Stimulated activated memory B cell treated with anti-CD40 and anti-IgM and Interleukin-4, amounts not matched to agents 10 μg/mL and 1 μg/mL and 100 μg/mL, for 72 hours (primary cell): ENCODE measurements around the gene RSPRY1.
"Not testable (repeated sequence)": the region's sequence is repeated elsewhere in the genome, so short reads cannot be mapped to it uniquely, and the experiment has no call there.

Experiments
- ATAC-seq: fragments of 150-1000 bp; cut with Tn5 transposase; 2 replicates; pipeline ENCODE4 v1.10.0; 2021
- H3K27ac Mint-ChIP-seq: one replicate; pipeline ENCODE4 v1.8.0; 2022; ENCODE audit warnings: mild to moderate bottlenecking, mixed read lengths
- H3K27me3 Mint-ChIP-seq: one replicate; pipeline ENCODE4 v1.8.0; 2022; ENCODE audit warnings: mixed read lengths
- H3K36me3 Mint-ChIP-seq: one replicate; pipeline ENCODE4 v1.8.0; 2022; ENCODE audit warnings: mixed read lengths
- H3K4me1 Mint-ChIP-seq: one replicate; pipeline ENCODE4 v1.8.0; 2022; ENCODE audit warnings: mixed read lengths
- H3K4me3 Mint-ChIP-seq: one replicate; pipeline ENCODE4 v1.8.0; 2022; ENCODE audit warnings: mild to moderate bottlenecking, moderate library complexity, mixed read lengths
- H3K9me3 Mint-ChIP-seq: one replicate; pipeline ENCODE4 v1.8.0; 2022; ENCODE audit warnings: mixed read lengths

Gene RSPRY1

DNA sequence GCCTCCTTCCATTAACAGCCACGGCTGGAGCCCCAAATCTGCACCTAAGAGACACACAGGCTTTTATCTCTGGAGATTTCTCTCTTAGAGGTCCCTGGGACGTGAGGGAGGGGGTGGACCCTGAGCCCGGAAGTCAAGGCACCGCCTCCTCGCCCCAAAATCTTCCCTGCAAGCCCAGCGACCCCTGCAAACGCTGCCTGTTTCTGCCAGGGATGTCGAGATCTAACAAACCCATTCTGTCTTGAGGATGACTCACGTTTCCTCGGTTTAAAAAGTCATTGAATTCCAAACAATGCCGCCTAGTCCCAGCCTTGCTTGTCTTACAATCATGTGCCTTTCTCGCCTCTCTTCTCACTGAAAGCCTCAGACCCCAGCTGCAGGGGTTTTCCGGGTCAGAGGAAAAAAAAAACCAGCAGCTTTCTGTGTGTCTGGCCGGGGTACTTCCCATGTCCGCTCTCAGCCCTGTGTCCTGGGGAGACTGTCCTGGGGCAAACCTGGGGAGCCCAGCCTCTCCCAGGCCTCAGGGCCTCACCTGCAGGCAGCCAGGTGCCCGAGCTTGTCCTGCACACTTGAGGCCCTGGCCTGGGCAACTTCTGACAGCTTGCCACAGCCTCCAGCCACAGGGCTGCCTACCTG, 74.3 kb downstream of the RSPRY1 start:
- ATAC-seq = peak; percentile 60
- Mint-ChIP-seq H3K4me1 (peaks cover 12% of the 10 kb centered on the region), H3K4me3 (peak overlapping the region; percentile 62), H3K27me3 (no peaks in the 10 kb centered on the region), H3K9me3 (no peaks in the 10 kb centered on the region), H3K36me3 (peaks cover 5% of the 10 kb centered on the region), H3K27ac (peak overlapping the region; percentile 92)

DNA sequence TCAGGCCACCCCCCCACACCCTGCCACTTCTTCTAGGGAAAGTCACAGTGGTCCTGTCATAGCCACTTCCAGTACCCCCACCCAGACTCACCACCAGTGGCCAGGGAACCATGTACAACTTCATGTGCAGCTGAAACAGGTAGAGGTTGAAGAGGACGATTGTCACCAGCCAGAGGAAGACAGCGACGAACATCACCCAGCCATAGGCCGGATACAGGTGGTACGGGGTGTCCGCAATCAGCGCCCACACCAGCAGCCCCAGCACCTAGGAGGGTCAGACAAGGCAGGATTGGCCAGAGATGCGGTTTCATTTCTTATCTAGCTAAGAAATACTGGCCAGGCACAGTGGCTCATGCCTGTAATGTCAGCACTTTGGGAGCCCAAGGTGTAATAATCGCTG, 75.7 kb downstream of the RSPRY1 start:
- Mint-ChIP-seq H3K9me3 (no peaks in the 10 kb centered on the region), H3K36me3 (no peaks in the 10 kb centered on the region), H3K27me3 (no peaks in the 10 kb centered on the region), H3K4me1 (peaks cover 12% of the 10 kb centered on the region), H3K27ac (no peak overlapping the region), H3K4me3 (no peak overlapping the region)
- ATAC-seq = no peak

DNA sequence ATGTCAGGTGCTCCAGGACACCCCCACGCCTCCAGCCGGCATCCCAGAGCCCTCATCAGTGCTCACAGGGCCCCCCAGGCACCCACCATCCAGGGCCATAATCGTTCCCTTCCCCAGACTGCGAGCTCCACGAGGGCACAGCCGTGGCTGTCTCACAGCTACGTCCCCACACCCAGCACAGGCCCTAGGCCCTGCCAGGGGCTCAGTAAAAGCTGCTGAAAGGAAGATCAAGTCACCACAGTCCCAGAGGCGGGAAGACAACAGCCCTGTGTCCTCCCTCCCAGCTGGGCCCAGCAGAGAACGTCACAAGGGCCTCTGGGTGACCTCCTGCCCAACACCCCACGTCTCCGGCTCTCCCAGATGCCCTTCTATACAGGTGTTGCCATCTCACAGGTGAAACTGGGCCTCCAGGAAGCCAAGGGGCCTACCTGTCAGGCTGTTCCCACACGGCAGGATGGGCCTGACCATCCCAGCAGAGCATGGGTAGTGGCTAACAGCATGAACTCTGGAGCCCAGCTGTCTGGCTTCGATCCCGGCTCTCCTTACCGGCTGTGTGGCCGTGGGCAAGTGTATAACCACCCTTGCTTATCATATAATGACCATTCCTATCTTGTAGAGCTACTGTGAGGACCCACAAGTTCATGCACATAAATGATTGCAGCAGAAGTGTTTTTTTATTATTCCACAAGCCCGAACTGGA, 76.9 kb downstream of the RSPRY1 start:
- Mint-ChIP-seq H3K9me3 (no peaks in the 10 kb centered on the region), H3K36me3 (no peaks in the 10 kb centered on the region), H3K4me1 (peaks cover 12% of the 10 kb centered on the region), H3K4me3 (no peak overlapping the region), H3K27ac (peak overlapping the region; percentile 7), H3K27me3 (no peaks in the 10 kb centered on the region)
- no peak for ATAC-seq

DNA sequence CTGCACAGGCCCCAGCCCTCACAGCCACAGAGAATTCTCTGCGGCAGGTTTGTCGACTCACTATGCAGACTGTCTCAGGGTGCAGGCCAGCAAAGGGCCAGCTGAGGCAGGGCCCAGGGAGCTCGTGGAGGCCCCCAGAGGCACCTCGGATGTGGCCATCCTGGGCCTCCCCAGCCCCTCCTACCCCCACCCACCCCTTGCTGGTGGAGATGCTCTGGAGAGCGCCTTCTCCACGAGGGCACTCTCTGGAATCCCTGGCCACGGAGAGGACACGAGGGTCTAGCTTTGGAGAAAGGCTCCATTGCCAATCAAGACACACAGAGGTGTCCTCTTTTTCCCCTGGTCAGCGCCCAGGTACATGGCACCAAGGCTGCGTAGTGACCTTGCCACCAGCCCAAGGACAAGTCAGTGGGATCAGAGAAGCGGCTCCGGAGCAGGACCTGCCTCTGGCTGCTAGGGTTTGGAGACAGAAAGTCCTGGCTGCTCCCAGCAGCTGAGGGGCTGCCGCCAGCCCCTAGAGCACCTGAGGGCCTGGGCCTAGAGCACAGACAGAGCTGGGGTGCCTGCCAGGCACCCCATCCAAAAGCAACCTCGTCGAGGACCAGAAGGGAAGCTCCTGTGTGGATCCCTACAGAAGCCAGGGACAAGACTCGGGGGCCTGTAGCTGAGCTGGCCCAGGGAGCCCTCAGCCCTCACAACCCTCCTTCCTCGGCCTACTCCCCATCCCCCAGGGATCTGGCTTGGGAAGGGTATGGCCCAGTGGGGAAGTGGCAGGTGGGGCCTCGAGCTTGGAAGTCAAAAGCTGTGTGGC, 77.6 kb downstream of the RSPRY1 start:
- H3K27me3 Mint-ChIP-seq = no peaks in the 10 kb centered on the region
- no peak for ATAC-seq
- peaks cover 12% of the 10 kb centered on the region for H3K4me1 Mint-ChIP-seq
- peak overlapping the region; percentile 7 for H3K27ac Mint-ChIP-seq
- no peaks in the 10 kb centered on the region for H3K9me3 Mint-ChIP-seq
- no peaks in the 10 kb centered on the region for H3K36me3 Mint-ChIP-seq
- H3K4me3 Mint-ChIP-seq = no peak overlapping the region

DNA sequence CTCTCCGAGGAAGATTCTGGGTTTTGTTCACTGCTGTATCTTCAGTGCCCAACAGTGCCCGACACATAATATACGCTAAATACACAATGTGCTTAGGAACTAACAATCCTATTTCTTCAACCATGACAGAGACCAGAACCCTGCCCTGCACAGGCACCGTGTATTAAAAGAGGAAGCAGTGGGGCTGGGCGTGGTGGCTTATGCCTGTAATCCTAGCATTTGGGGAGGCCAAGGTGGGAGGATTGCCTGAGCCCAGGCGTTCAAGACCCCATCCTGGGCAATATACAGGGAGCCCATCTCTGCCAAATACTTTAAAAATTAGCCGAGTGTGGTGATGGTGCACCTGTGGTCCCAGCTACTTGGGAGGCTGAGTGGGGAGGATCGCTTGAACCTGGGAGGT, 78.3 kb downstream of the RSPRY1 start:
- H3K9me3 Mint-ChIP-seq = no peaks in the 10 kb centered on the region
- H3K36me3 Mint-ChIP-seq = no peaks in the 10 kb centered on the region
- H3K4me1 Mint-ChIP-seq = peaks cover 12% of the 10 kb centered on the region
- H3K27me3 Mint-ChIP-seq = no peaks in the 10 kb centered on the region
- H3K4me3 Mint-ChIP-seq = no peak overlapping the region
- no peak overlapping the region for H3K27ac Mint-ChIP-seq
- no peak for ATAC-seq

DNA sequence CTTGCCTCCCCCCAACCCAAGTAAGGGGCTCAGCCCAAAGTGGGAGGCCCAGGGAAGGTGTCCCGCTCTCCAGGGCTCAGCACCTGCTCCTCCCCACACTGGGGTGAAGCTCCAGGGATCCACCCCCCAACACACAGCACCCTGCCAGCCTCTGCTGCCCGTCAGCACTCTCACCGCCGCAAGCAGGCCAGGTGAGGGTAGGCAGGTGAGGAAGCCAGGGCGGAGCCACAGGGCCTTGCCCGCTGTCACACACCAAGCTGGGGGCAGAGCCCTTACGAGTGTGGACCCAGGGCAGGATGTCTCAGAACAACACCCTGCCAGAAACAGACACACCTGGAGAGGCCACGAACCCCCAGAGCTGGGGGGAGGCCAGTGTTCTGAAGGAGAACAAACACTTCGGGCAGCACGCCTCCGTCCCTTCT, 78.8 kb downstream of the RSPRY1 start:
- no peak overlapping the region for H3K4me3 Mint-ChIP-seq

DNA sequence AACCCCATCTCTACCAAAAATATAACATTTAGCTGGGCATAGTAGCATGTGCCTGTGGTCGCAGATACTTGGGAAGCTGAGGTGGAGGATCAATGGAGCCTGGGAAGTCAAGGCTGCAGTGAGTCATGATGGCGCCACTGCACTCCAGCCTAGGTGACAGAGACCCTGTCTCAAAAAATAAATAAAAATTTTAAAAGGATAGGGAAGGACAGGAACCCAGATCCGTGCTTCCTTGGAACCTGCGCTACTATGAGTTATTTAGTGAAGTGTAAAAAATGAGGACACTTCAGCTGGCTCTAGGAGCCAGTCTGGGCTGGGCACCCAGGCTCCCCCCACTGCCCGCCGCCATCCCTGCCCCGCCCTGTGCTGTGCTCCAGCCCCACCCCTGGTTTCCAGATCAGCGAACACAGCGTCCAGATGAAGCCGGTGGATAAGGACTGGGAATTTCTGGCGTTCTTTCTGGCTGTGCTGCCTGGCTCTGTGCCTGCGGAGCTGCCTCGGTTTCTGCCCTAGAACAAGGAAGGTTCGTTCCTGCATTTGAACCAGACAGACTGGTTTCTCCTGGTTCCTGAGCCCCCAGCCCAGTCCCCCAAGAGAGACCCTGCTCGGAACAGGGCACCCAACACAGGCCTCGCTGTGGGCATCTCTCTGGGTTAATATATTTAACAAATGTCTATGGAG, 79.9 kb downstream of the RSPRY1 start:
- Mint-ChIP-seq H3K4me1 (no peaks in the 10 kb centered on the region), H3K27me3 (no peaks in the 10 kb centered on the region), H3K36me3 (no peaks in the 10 kb centered on the region), H3K27ac (no peak overlapping the region), H3K9me3 (no peaks in the 10 kb centered on the region), H3K4me3 (no peak overlapping the region)
- ATAC-seq = no peak

More for the DNA sequence above, 78.8 kb downstream of the RSPRY1 start:
- Mint-ChIP-seq H3K9me3 (no peaks in the 10 kb centered on the region), H3K27me3 (no peaks in the 10 kb centered on the region), H3K36me3 (no peaks in the 10 kb centered on the region), H3K4me1 (peaks cover 10% of the 10 kb centered on the region), H3K27ac (no peak overlapping the region)
- ATAC-seq = no peak

DNA sequence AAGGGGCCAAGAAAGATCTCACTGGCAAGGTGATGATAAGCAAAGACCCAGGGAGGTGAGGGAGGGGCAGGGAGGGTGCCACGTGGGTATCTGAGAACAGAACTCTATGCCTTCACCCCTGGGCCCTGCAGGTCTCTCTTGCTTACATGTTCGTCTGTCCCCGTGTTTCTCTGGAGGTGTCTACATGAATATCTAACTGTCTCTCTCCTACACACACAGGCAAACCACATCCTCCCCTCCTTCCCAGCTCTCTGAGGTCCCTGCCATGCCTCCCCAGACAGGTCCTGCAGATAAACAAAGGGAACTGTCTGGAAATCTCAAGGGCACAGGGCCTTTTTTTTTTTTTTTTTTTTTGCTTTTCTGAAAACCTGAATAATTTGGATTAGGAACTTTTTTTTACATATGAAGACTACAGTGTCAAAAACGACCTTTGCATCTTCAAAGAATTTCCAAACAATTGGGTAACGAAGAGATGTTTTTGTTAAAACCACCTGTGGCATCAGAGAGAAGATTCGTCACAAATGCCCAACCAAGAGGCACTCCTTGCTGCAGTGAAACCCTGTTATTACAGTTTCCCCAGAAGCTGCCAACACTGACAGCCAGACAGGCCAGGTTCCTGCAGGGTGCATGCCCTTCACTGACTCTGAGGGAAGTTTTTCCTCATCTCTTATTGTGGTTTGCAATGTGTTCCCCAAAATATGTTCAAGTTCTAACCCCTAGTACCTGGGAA, 80.6 kb downstream of the RSPRY1 start:
- no peaks in the 10 kb centered on the region for H3K4me1 Mint-ChIP-seq
- ATAC-seq = no peak
- no peaks in the 10 kb centered on the region for H3K9me3 Mint-ChIP-seq
- no peaks in the 10 kb centered on the region for H3K27me3 Mint-ChIP-seq
- no peak overlapping the region for H3K4me3 Mint-ChIP-seq
- H3K27ac Mint-ChIP-seq = no peak overlapping the region
- no peaks in the 10 kb centered on the region for H3K36me3 Mint-ChIP-seq

DNA sequence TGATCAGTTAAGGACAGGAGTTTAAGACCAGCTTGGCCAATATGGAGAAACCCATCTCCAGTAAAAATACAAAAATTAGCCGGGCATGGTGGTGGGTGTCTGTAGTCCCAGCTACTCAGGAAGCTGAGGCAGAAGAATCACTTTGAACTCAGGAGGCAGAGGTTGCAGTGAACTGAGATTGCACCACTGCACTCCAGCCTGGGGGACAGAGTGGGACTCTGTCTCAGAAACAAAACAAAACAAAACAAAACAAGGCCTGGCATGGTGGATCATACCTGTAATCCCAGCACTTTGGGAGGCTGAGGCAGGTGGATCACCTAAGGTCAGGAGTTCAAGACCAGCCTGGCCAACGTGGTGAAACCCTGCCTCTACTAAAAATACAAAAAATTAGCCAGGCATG, 81.2 kb downstream of the RSPRY1 start:
- H3K27me3 Mint-ChIP-seq, H3K9me3 Mint-ChIP-seq, ATAC-seq, H3K4me3 Mint-ChIP-seq, H3K27ac Mint-ChIP-seq, H3K4me1 Mint-ChIP-seq, H3K36me3 Mint-ChIP-seq: not testable (repeated sequence)

DNA sequence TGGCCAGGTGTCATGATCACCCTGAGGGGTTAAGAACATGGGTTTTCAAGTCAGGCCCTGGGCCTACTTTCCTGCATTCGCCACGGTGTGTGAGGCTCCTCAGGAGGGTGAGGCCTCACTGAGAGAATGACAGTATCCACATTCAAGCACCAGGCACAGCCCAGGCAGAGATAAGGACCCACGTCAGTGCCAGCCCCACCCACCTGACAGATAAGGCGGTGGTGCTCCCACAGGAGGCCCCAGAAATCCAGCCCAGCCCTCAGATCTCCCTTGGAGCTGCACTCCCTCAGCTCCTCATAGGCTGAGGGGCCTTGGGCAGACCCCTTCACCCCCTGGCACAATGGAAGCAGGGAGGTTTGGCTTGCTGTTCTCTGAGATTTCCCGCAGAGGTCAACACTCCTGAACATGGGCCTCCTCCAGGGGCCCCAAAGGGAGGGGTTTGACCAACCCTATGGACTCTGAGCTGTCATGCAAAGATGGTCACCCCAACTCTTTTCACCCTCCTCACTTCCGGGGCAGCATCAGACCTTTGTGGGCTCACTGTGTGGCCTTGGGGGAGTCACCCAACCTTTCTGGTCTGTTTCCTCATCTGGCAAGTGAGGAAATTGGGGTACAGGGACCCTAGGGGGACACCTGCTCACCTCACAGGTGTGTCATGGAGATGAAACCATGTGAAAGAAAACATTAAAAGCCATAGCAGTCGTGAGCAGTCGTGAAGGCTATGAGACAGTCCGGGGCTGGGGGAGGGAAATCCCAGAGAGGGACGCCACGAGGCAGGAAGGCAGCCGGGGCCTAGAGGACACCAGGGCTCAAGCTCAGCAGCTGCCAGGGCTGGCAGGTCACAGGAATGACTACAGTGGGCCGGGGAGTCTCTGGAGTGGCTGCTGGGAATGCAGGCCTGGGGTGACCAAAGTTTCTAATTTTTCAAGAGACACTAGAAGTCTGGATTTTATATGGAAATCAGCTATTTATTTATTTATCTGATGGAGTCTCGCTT, 83.0 kb downstream of the RSPRY1 start:
- Mint-ChIP-seq H3K4me1 (no peaks in the 10 kb centered on the region), H3K27me3 (no peaks in the 10 kb centered on the region), H3K36me3 (no peaks in the 10 kb centered on the region), H3K9me3 (no peaks in the 10 kb centered on the region), H3K27ac (no peak overlapping the region), H3K4me3 (no peak overlapping the region)
- no peak for ATAC-seq

DNA sequence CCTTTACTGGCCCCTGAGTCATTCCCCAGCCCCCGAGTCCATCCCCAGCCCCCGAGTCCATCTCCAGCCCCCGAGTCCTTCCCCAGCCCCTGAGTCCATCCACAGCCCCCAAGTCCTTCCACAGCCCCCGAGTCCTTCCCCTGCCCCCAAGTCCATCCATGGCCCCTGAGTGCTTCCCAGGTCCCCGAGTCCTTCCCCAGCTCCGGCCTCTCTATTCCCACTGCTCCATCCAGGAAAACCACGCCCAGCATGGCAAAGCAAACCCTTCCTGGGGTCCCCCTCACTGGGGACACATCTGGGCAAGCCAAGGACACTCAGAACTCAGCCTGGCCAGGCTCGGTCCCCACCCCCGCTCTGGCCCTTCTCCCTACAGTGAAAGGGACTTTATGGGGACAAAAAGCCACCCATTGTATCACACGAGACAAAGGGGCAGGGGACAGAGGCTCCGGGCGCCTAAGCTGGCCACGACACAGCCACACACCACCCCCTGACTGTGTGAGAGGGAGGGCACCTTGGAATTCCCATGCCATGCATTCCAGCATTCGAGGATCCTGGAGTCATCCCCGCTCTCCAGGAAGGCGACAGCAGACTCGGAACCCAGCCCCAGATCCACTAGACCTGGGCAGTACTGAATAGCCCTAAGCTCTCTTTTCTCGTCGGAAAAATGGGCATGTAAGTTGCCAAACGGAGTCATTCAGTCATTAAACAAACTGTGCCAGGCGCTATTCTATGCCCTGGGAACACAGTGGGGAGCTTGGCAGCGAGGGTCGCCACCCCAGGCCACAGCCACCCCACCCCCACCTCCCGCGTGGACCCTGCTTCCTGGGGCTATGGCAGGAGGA, 84.3 kb downstream of the RSPRY1 start:
- no peak for ATAC-seq
- H3K27ac Mint-ChIP-seq = no peak overlapping the region
- no peaks in the 10 kb centered on the region for H3K9me3 Mint-ChIP-seq
- H3K4me3 Mint-ChIP-seq = no peak overlapping the region
- no peaks in the 10 kb centered on the region for H3K4me1 Mint-ChIP-seq
- H3K27me3 Mint-ChIP-seq = no peaks in the 10 kb centered on the region
- H3K36me3 Mint-ChIP-seq = no peaks in the 10 kb centered on the region

DNA sequence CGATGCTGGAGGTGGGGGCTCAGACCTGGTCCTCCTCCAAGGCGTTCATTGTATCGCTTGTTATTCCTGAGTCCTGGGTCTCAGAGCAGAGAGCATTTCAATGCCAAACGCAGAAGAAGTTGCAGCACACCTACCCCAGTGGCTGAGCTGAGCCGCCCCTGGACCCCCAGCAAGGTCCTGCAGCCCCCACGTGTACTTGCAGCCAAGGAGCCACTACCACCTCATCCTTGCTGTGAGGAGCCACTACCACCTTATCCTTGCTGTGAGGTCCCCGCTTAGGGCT, 84.9 kb downstream of the RSPRY1 start:
- Mint-ChIP-seq H3K36me3 (no peaks in the 10 kb centered on the region), H3K4me1 (no peaks in the 10 kb centered on the region), H3K4me3 (no peak overlapping the region), H3K27ac (no peak overlapping the region), H3K27me3 (no peaks in the 10 kb centered on the region), H3K9me3 (no peaks in the 10 kb centered on the region)
- ATAC-seq = no peak

DNA sequence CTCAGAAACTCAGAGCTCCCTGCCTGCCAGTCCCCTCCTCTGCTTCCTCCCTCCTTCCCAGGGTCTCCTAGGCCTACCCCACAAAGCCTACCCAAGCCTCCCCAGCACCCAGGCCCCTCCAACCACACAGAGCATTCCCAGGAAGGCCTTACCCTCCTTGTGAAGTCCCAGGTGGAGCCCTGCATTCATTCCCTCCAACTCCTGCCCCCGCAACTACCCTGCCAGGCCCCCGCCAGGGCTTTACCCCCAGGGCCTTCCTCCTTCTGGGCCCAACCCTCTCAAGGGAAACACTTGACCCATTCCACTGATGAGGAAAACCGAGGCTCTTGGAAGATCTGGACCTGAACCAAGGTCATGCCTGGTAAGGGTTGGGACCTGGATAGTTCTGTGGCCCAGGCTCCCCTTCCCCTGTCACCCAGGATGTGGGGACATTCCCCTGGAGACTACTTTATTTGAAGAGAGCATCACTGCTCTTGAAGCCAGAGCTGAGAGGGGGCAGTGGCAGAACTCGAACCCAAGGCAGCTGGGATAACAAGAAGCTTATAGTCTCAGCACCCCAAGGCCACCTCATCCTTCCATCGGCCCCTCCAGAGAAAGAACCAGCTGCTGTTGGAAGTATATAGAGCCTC, 85.9 kb downstream of the RSPRY1 start:
- Mint-ChIP-seq H3K4me1 (peaks cover 8% of the 10 kb centered on the region), H3K27ac (no peak overlapping the region), H3K9me3 (no peaks in the 10 kb centered on the region), H3K4me3 (no peak overlapping the region), H3K36me3 (no peaks in the 10 kb centered on the region), H3K27me3 (no peaks in the 10 kb centered on the region)
- no peak for ATAC-seq
